Measurements from ENCODE around the gene TEX11. TPM values are rescaled to one million over a fixed set of nuclear protein-coding genes. Genes with fewer than 3 reads are reported as not detected.
A peak's percentile ranks its signal among the peaks of the same experiment; 100 is the strongest.

The TEX11 gene
- total and polyA plus RNA-seq, 4 donors = not detected

GRCh38 chrX:70485466-70485865 lies 423.0 kb downstream of the TEX11 start:
- WGBS, 2 donors = 63 to 90% methylated on average over 7 of the region's 7 CpGs
- no peak for ATAC-seq (ENCODE audit: insufficient read depth, low FRiP score)

GRCh38 chrX:70482300-70482699 lies 426.2 kb downstream of the TEX11 start:
- no peak for DNase-seq

More at GRCh38 chrX:70485466-70485865, 423.0 kb downstream of the TEX11 start:
- Histone ChIP-seq H3K27ac (ENCODE audit: low read depth in 1 of 2, low read length in 1 of 2) (no peak overlapping the region), H3K36me3 (ENCODE audit: control insufficient read depth in 4 of 4, insufficient read depth in 4 of 4, low read length in 4 of 4) (no peaks in the 10 kb centered on the region), H3K4me1 (ENCODE audit: control insufficient read depth in 5 of 5, insufficient read depth in 5 of 5, low read length in 5 of 5) (peaks cover 0 to 4% (median 0%) of the 10 kb centered on the region in 5 donors), H3K27me3 (ENCODE audit: control insufficient read depth in 3 of 3, insufficient read depth in 3 of 3, low read length in 2 of 3) (no peaks in the 10 kb centered on the region), H3K4me3 (no peak overlapping the region), H3K9ac (ENCODE audit: insufficient read depth in 1 of 2, low read length in 2 of 2) (no peak overlapping the region), H3K9me3 (ENCODE audit: control insufficient read depth in 4 of 4, insufficient read depth in 3 of 4, low read length in 3 of 4) (no peaks in the 10 kb centered on the region)
- TF ChIP-seq CTCF (IDR thresholded peaks at IDR 0.05; ENCODE audit: control extremely low read depth, extremely low read depth) = no peak
- DNase-seq = peak in 1 of 3 donors; percentile 45

GRCh38 chrX:70481471-70482270 lies 426.8 kb downstream of the TEX11 start:
- Histone ChIP-seq H3K4me1 (ENCODE audit: control insufficient read depth in 5 of 5, insufficient read depth in 5 of 5, low read length in 5 of 5) (peaks cover 0 to 16% (median 6%) of the 10 kb centered on the region in 5 donors), H3K9ac (ENCODE audit: insufficient read depth in 1 of 2, low read length in 2 of 2) (no peak overlapping the region), H3K36me3 (ENCODE audit: control insufficient read depth in 4 of 4, insufficient read depth in 4 of 4, low read length in 4 of 4) (no peaks in the 10 kb centered on the region), H3K4me3 (no peak overlapping the region), H3K9me3 (ENCODE audit: control insufficient read depth in 4 of 4, insufficient read depth in 3 of 4, low read length in 3 of 4) (no peaks in the 10 kb centered on the region), H3K27me3 (ENCODE audit: control insufficient read depth in 3 of 3, insufficient read depth in 3 of 3, low read length in 2 of 3) (no peaks in the 10 kb centered on the region), H3K27ac (ENCODE audit: low read depth in 1 of 2, low read length in 1 of 2) (peak overlapping the region in 1 of 2 donors; percentile 90)
- DNase-seq (no peak), ATAC-seq (ENCODE audit: insufficient read depth, low FRiP score) (peak; percentile 15)
- WGBS, 2 donors = 63 to 69% methylated on average over 8 of the region's 8 CpGs
- TF ChIP-seq CTCF (IDR thresholded peaks at IDR 0.05; ENCODE audit: control extremely low read depth, extremely low read depth) = no peak

More at GRCh38 chrX:70482300-70482699, 426.2 kb downstream of the TEX11 start:
- 93% methylated on average over 2 of the region's 2 CpGs; no CpG with 5 or more reads in 1 of the 2 donors for WGBS, 2 donors
- ATAC-seq (ENCODE audit: insufficient read depth, low FRiP score) = no peak
- peaks cover 0 to 13% (median 6%) of the 10 kb centered on the region in 5 donors for H3K4me1 ChIP-seq (ENCODE audit: control insufficient read depth in 5 of 5, insufficient read depth in 5 of 5, low read length in 5 of 5)
- no peak overlapping the region for H3K9ac ChIP-seq (ENCODE audit: insufficient read depth in 1 of 2, low read length in 2 of 2)
- H3K36me3 ChIP-seq (ENCODE audit: control insufficient read depth in 4 of 4, insufficient read depth in 4 of 4, low read length in 4 of 4) = no peaks in the 10 kb centered on the region
- H3K9me3 ChIP-seq (ENCODE audit: control insufficient read depth in 4 of 4, insufficient read depth in 3 of 4, low read length in 3 of 4) = no peaks in the 10 kb centered on the region
- no peak overlapping the region for H3K4me3 ChIP-seq
- no peak for TF ChIP-seq CTCF (IDR thresholded peaks at IDR 0.05; ENCODE audit: control extremely low read depth, extremely low read depth)
- H3K27me3 ChIP-seq (ENCODE audit: control insufficient read depth in 3 of 3, insufficient read depth in 3 of 3, low read length in 2 of 3) = no peaks in the 10 kb centered on the region
- H3K27ac ChIP-seq (ENCODE audit: low read depth in 1 of 2, low read length in 1 of 2) = peak overlapping the region in 1 of 2 donors; percentile 45
